ENCODE data around the gene DGCR6L.

GRCh38 chr22:20319745-20320658 is at the start of gene DGCR6L:
- TF ChIP-seq POLR2AphosphoS5 (IDR thresholded peaks at IDR 0.05) (peak; percentile 96), POLR2A (IDR thresholded peaks at IDR 0.05) (peak; percentile 92)
